Fibroblast of lung (primary cell): Measurements from ENCODE around the gene CTRB1.

Source experiments
- CTCF ChIP-seq, 2 donors: IDR thresholded peaks in 1 of 2; conservative IDR thresholded peaks in 1 of 2; 1 replicate in 1 of 2; 2 replicates in 1 of 2; pipeline ENCODE4 v1.5.1; 2011 to 2012; ENCODE audit warnings: low read length in 2 of 2, control low read depth in 1 of 2, inconsistent platforms in 1 of 2, low read depth in 1 of 2, mild to moderate bottlenecking in 1 of 2
- EZH2 ChIP-seq: IDR thresholded peaks from 2 replicates; pipeline ENCODE4 v1.5.1; 2012; ENCODE audit warnings: low read length, control low read depth, mild to moderate bottlenecking; ENCODE audit errors: missing control alignments

GRCh38 chr16:75231570-75231969 is 12.8 kb downstream of the CTRB1 start:
- TF ChIP-seq CTCF (conservative IDR thresholded peaks at IDR 0.05 in 1 of 2, IDR thresholded peaks at IDR 0.05 in 1 of 2; ENCODE audit: low read depth in 1 of 2, low read length in 2 of 2) (no peak), EZH2 (no peak)
